ENCODE measurements around the gene REXO1. TPM values are rescaled to one million over a fixed set of nuclear protein-coding genes. Genes with fewer than 3 reads are reported as not detected.

Gene REXO1
- total RNA-seq, 1 experiment from 2014 or later: 56.8 TPM

DNA sequence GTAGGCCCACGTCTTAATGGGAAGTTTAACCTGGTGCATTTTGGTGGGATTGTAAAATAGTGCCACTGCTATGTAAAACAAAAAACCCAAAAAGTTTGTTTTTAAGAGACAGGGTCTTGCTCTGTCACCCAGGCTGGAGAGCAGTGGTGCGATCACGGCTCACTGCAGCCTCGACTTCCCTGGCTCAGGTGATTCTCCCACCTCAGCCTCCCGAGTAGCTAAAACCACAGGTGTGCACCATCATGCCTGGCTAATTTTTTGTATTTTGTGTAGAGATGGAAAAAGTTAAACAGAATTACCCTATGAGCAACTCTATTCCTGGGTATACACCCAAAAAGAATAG, 820 bp upstream of the REXO1 start:
- Mint-ChIP-seq H3K27me3 (ENCODE audit: low read depth) (no peaks in the 10 kb centered on the region), H3K4me3 (peak overlapping the region; percentile 60 to 81; a peak in 4 of 5 replicates), H3K36me3 (ENCODE audit: insufficient read depth in 1 of 3, low read depth in 3 of 3) (peaks cover 0 to 10% (median 6%) of the 10 kb centered on the region in 3 experiments; a peak in 5 of 7 replicates), H3K4me1 (peaks cover 15 to 37% of the 10 kb centered on the region in 2 experiments), H3K9me3 (no peaks in the 10 kb centered on the region), H3K27ac (no peak overlapping the region; a peak in 1 of 7 replicates)
- H4K5ac ChIP-seq (ENCODE audit: insufficient read length, low read depth, low read length): no peak overlapping the region
- H4K8ac ChIP-seq (replicated peaks; ENCODE audit: insufficient read length, low read depth, low read length): no peak overlapping the region
- H3K4ac ChIP-seq (ENCODE audit: low read depth, low read length): no peak overlapping the region
- H3K79me2 ChIP-seq (ENCODE audit: insufficient read depth, low read length): peaks cover 22% of the 10 kb centered on the region; the same call in 1 of the 2 replicates
- H2BK15ac ChIP-seq (ENCODE audit: low read depth, low read length): no peak overlapping the region
- H2AFZ ChIP-seq (ENCODE audit: low read length): no peak overlapping the region
- no peaks in the 10 kb centered on the region for H3K27me3 ChIP-seq (ENCODE audit: insufficient read depth, low read length)
- H3K27ac ChIP-seq (ENCODE audit: insufficient read length, low read depth, low read length): no peak overlapping the region
- DNase-seq: no peak
- peaks cover 5% of the 10 kb centered on the region for H4K20me1 ChIP-seq (ENCODE audit: control insufficient read depth, insufficient read depth, insufficient read length)
- no peak for TF ChIP-seq CTCF (conservative IDR thresholded peaks at IDR 0.05)
- H3K56ac ChIP-seq (ENCODE audit: insufficient read length, low read depth, low read length): no peak overlapping the region
- H3K4me1 ChIP-seq (ENCODE audit: insufficient read depth, low read length): no peaks in the 10 kb centered on the region
- H3K23me2 ChIP-seq (ENCODE audit: insufficient read length, low read depth, low read length, poor library complexity, severe bottlenecking): peaks cover 7% of the 10 kb centered on the region
- H2BK5ac ChIP-seq (ENCODE audit: insufficient read length, low read length): no peak overlapping the region
- H2BK12ac ChIP-seq (ENCODE audit: insufficient read length, low read depth, low read length): no peak overlapping the region
- no peak overlapping the region for H2AK5ac ChIP-seq (ENCODE audit: insufficient read length, low read length)
- no CpG with 5 or more reads among the region's 5 CpGs for WGBS (ENCODE audit: extremely low coverage, insufficient read length, low lambda C conversion rate)
- no peak overlapping the region for H3K18ac ChIP-seq (ENCODE audit: insufficient read length, low read depth, low read length)
- H4K91ac ChIP-seq (ENCODE audit: insufficient read length, low read depth, low read length): no peak overlapping the region
- no peak overlapping the region for H2BK20ac ChIP-seq (ENCODE audit: low read depth, low read length, poor library complexity, severe bottlenecking)
- no peaks in the 10 kb centered on the region for H3K9me3 ChIP-seq (ENCODE audit: control insufficient read depth, low read depth, low read length)
- H3K4me2 ChIP-seq (ENCODE audit: insufficient read depth, insufficient read length, low read length): no peak overlapping the region
- peaks cover 10% of the 10 kb centered on the region for H3K79me1 ChIP-seq (ENCODE audit: insufficient read depth, low read depth, low read length, poor library complexity, severe bottlenecking)
- H2BK120ac ChIP-seq (ENCODE audit: low read depth, low read length, poor library complexity, severe bottlenecking): no peak overlapping the region
- H3K9ac ChIP-seq (ENCODE audit: extremely low read depth, insufficient read length, low read length): no peak overlapping the region
- no peak overlapping the region for H3K23ac ChIP-seq (ENCODE audit: insufficient read length, low read depth, low read length)
- H3K14ac ChIP-seq (ENCODE audit: insufficient read depth, low read length): no peak overlapping the region
- H3T11ph ChIP-seq (ENCODE audit: low read length): no peak overlapping the region
